ENCODE measurements around the gene C17orf113.
"Not testable (repeated sequence)": the region's sequence is repeated elsewhere in the genome, so short reads cannot be mapped to it uniquely, and the experiment has no call there.

Gene C17orf113

GRCh38 chr17:42041619-42042018 lies 8.8 kb downstream of the C17orf113 start:
- no peak for DNase-seq

GRCh38 chr17:42040818-42041217 lies 9.6 kb downstream of the C17orf113 start:
- DNase-seq, result no peak

DNA sequence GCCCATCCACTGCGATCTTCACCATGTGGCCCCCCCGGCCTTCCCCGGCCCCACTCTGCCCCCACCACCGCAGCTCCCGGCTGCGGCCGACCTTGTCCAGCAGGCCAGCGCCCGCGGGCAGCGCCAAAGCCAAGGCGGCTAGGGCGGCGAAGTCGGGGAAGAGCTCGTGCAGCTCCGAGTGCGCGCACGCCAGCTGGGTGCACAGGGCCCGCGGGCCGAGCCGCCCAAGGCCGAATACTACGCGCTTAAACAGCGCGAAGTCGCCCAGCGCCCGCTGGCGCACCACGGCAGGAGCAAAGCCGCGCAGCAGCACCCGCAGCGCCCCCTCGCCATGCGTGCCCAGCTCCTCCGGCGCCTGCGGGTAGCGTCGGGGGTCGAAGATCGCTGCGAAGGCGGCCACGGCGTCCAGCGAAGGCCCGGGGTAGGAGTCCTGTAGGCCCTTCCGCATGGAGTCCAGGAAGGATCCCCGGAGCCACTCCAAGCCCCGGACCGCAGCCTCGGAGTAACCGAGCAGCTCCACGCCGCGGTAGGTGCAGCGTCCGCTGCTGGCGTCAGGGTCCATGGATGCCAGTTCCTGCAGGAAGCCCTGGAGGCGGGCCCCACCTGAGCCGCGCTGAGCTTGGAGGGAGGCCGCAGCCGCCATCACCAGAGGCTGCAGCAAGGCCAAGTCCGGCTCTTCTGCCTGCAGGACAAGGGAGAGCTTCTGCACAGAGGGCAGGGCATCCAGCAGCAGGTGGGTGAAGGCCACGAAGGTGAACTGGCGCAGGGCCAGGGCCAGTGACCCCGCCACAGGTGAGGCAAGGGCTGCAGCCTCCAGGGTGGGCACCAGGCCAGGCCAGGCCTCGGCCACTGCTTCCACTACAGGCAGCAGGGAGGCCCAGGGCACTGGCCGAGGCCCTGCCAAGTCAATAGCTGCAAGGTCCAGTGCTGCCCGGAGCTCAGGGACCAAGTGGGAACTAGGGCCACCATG lies 10.3 kb downstream of the C17orf113 start:
- no peak for DNase-seq

DNA sequence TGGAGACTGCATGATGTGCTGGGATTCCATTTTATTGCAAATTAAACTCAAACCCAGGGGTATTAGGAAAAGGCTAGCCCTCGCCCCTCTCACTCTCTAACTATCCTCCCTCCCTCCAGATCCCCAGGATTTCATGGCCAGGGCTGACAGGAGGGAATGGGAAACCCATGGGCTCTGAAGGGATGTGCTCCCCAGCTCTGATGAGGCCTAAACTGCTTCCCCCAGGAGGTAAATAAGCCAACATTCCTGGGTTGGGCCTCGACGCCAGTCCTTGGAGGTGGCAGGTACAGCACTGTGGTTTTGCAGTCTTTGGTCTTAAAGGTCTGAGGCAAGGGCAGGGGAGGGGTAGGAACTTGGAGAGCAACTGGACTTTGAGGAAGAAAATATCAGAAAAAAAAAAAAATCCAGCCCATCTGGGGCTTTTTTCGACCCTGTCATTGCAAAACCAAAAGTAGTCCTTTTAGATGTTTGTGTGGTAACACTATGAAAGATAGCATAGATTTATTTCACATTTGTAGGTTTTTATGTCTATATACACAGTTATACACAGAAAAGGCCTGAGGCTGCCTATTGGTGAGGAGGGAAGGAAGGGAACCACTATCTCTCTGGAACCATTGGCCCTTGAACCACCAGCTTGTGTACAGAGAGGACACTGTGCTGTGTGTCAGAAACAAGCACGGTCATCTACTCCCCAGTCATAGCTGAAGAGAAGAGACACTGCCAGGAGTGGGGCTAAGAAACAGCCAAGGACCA lies 12.0 kb downstream of the C17orf113 start:
- no peak for DNase-seq

DNA sequence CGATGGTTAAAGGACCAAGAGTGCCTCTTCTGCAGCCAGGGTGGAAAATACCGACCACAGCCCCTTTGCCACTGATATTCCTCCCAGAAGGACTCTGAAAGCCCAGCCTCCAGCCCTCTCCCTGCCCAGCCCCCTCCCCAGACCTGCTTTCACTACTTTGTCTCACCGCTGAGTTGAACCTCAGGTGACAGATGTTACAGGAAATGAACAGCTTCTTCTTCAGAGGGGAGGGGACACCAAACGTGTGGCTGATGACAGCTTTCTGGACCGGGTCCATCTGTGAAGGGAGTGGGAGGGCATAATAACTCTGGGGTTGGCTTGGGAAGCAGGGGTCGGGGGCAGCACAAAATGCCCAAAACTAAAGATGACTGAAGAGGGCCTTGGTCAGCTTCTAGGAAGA lies 16.3 kb downstream of the C17orf113 start:
- no peak for DNase-seq

- no peak for DNase-seq
Observed at GRCh38 chr17:42031584-42031983, 18.8 kb downstream of the C17orf113 start.

DNA sequence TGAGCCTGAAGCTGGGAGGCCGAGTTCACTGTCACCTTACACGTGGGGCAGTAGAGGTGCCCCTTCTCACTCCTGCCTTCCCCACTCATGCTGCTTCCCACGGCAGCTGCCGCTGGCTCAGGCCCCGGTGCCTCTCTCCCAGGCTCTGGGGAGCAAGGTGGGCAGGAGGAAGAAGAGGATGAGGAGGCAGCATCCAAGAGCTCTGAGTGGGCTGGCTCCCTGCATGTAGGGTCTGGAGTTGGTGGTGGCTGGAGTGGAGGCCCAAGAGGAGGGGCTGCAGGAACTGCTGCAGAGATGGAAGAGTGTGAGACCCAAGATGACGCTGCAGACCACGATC lies 21.6 kb downstream of the C17orf113 start:
- no peak for DNase-seq

GRCh38 chr17:42027961-42028790 lies 22.2 kb downstream of the C17orf113 start:
- no peak for DNase-seq

DNA sequence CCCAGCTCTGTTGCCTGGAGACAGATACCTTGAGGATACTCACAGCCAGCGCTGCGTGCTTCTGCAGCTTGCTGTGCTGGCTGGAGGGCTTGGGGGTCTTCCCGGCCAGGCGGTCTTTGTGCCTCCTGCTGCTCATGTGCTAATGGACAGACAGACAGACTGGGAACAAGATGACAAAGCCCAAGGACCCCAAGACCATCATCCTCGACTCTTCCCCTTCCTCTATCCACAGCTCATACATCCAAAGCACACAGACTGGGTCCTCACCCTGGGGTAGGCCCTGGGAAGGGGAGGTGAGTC lies 22.9 kb downstream of the C17orf113 start:
- no peak for DNase-seq

DNA sequence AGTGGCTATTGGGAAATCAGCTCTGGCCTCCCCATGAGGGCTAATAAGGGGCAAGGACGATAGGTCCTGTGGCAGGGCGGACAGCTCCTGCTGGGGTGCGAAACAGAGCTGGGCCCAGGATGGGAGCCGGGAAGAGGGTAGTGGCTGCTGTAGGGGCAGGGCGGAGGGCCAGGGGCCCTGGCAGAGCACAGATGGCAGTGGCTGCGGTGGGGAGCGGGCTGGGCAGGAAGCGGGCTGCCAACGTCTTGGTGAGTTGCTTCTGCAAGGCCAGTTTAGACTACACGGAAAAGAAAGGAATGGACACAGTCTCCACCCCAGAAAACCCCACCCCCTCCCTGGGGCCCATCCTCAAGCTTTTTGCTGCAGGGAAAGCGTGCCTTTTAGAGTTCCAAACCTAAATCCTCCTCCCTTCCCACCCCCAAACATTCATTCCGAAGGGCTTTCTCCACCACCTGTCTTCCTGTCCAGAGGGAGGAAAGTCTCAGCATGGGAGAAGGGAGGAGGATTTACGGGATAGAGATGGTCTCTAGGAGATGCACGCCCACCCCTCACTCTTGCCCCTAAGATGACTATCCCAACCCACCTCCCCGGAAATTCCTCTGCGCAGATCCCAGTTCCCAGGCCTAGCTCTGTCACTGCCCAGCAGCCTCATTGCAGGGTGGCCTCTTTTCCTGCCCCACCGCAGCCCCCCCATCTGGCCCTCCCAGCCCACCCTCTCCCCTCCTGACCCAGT lies 23.4 kb downstream of the C17orf113 start:
- DNase-seq, result no peak

DNA sequence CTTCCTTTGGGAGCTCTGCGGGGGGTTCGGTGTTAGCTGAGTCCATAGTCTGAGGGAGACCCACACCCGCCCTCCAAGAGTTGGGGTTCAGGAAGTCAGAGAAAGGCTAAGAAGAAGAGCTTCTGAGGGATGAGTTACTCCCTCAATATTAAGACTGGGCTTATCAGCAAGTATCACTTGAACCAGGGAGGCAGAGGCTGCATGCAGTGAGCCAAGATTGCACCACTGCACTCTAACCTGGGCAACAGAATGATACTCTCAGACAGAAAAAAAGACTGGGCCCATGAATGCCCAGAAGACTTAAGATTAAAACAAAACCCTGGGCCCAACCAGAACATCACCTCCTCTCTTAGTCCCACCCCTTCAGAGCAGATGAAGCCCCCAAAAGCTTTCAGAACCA lies 24.5 kb downstream of the C17orf113 start:
- no peak for DNase-seq

- no peak for DNase-seq
Observed at GRCh38 chr17:42025191-42025579, 25.2 kb downstream of the C17orf113 start.

GRCh38 chr17:42023524-42024349 lies 26.7 kb downstream of the C17orf113 start:
- no peak for DNase-seq

DNA sequence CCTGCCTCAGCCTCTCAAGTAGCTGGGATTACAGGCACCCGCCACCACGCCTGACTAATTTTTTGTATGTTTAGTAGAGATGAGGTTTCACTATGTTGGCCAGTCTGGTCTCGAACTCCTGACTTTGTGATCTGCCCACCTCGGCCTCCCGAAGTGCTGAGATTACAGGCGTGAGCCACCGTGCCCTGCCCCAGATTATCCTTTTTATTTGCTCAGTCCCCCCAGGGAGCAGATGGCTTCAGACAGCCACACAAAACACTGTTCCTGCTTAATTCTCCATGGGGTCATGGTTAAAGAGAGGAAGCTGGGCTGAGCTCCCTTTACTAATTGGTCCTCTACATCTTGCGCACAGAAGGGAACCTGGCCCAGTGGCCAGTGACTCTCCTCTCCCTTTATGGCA lies 29.6 kb downstream of the C17orf113 start:
- DNase-seq, result not testable (repeated sequence)

DNA sequence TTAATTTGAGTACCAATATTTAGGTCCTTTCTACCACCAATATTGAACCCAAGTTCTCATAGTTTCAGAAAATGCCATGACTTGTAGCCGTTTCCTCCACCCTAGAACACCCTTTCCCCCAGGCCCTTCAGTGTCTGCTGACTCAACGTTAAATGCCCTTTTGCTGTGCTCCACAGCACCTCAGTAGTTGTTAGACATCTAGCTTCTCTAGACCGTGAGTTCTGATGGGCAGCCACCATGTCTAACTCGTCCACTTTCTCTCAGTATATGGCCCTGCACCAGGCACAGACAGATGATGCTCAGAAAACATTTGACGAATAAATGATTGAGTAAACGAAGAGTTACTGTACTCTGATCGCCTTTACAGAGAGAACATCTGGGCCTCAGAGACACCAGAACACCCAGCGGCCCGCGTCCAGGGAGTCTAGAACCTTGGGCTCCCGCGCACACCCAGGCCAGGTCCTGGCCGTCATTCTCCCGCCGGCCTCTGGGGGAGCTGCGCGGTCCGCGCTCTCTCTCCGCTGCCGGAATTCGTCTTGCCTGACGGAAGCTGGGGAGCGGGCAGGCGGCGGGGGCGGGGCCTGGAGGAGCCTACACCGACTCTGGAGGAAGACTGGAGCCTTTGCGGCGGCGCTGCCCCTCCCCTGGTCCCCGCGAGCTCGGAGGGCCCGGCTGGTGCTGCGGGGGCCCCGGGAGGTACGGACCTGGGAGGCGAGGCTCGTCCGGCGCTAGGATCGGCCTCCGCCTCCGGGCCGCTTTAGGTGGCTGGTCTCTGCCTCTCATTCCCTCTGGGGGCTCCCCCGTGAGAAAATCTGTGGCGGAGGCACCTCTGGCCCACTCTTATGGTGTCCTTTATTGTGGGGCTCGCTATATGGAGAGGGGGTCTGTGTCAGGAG lies 30.6 kb downstream of the C17orf113 start, which contains the start of gene NKIRAS2:
NKIRAS2 (plus strand) TSS at position 582 of the 896 bp plus-strand sequence. CDS start 1,488 bp downstream, outside the sequence.
- DNase-seq, result peak; percentile 93

GRCh38 chr17:42018988-42019387 lies 31.4 kb downstream of the C17orf113 start:
- DNase-seq, result no peak

DNA sequence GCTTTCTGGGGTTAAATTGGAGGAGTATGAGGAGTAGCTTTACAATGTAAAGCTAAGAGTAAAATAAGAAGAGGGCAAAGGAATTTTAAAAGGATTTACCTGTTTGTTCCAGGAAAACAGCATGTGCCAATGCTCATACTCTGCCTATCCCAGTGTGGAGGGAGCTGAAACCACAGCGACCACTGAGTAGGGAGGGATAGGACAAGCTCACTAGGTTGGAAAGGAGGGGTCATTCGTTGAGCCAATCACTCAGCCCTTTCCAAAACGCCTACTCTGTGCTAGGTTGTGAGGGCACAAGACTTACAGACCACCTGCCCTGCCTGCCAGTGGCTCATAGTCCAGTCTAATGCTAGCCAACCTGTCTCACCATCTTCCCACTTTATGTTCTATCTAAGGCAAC lies 32.1 kb downstream of the C17orf113 start:
- no peak for DNase-seq

DNA sequence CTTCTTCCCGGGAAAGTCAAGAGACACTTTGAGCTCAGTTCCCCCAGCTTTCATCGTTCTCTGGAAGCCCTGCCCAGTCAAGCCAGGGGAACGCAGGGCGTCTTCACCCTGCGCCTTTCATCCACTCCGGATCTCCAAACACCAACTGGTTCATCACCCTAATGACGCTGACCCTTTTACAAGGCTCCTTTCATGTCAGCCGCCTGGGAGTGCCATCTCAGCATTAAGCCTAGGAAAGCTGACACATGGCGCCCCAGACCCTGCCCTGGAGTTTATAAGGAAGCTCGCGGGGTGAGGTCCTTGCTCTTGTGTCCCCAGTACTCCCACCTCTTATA lies 32.6 kb downstream of the C17orf113 start:
- no peak for DNase-seq

DNA sequence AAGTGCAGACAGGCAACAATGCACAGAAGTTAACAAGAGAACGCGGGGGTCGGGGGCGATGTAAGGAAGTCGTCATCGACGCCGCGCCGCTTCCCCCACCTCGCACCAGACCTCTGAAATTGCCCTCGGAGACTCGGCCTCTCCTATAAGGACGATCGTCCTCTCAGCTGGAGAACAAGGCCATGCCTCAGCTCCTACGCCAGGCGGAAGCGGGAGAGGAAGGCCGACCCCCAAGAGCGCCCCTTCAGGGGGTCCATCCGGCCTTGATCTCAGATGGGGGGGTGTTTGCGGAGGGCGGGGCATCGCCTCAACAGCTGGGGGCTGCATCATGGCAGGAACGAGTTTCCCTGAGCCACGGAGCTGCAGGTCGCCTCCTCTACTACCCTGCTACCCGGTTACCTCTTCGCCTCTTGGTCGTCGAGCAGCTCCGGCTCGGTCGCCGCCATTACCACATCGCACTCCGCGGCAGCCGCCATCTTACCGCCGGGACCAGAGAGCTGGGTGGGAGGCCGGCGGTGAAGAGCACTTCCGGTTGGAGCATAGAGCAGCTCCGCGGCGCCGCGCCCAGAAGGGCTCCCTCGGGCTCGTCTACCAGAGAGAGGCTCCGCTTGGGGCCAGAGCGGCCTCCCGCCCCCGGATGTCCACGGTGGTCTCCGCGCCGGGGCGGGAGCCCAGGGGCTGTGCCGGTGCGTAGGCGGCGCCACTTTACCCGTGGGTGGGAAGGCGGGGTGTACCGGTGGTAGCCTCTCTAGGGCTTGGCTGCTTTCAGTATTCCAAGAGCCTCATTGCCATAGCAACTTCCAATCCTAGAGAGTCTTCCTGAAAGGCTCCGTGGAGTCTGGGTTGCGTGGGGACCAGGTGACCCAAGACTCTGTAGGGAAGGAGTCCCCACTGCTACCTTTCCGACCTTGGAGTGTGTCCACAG lies 33.2 kb downstream of the C17orf113 start, which contains the start of gene DNAJC7:
DNAJC7 (minus strand) TSS at position 499 of the 925 bp plus-strand sequence; CDS start at position 476, 23 bp downstream.
- peak; percentile 81 for DNase-seq
